Ishikawa (cell line): Measurements from ENCODE around the gene PLAA.
A peak's percentile ranks its signal among the peaks of the same experiment; 100 is the strongest.

Experiments used
- CEBPB ChIP-seq: IDR thresholded peaks from 2 replicates; pipeline ENCODE4 v1.6.1; 2012
- CREB1 ChIP-seq: IDR thresholded peaks from 2 replicates; pipeline ENCODE4 v1.6.1; 2012; ENCODE audit warnings: low read depth
- EGR1 ChIP-seq: IDR thresholded peaks from 2 replicates; pipeline ENCODE4 v1.6.1; 2012
- EP300 ChIP-seq: IDR thresholded peaks from 2 replicates; pipeline ENCODE4 v1.6.1; 2012; ENCODE audit warnings: borderline replicate concordance
- FOXM1 ChIP-seq: IDR thresholded peaks from 2 replicates; pipeline ENCODE4 v1.6.1; 2012; ENCODE audit warnings: low read depth, borderline replicate concordance
- NFIC ChIP-seq: IDR thresholded peaks from 2 replicates; pipeline ENCODE4 v1.6.1; 2012
- RAD21 ChIP-seq: IDR thresholded peaks from 2 replicates; pipeline ENCODE4 v1.6.1; 2012; ENCODE audit warnings: low read depth
- TAF1 ChIP-seq: IDR thresholded peaks from 2 replicates; pipeline ENCODE4 v1.6.1; 2012; ENCODE audit warnings: low read depth, mild to moderate bottlenecking
- TCF12 ChIP-seq: IDR thresholded peaks from 2 replicates; pipeline ENCODE4 v1.6.1; 2012; ENCODE audit warnings: low read depth
- TEAD4 ChIP-seq: IDR thresholded peaks from 2 replicates; pipeline ENCODE4 v1.6.1; 2012
- YY1 ChIP-seq: IDR thresholded peaks from 2 replicates; pipeline ENCODE4 v1.6.1; 2012; ENCODE audit warnings: low read depth
- ZBTB7A ChIP-seq: IDR thresholded peaks from 2 replicates; pipeline ENCODE4 v1.6.1; 2012; ENCODE audit warnings: low read depth
- TF ChIP-seq, protein P1 (sequence below): IDR thresholded peaks from 2 replicates; pipeline ENCODE4 v1.6.1; 2012; ENCODE audit warnings: low read depth, mild to moderate bottlenecking
- TF ChIP-seq, protein P2 (sequence below): IDR thresholded peaks from 2 replicates; pipeline ENCODE4 v1.6.1; 2012
- TF ChIP-seq, protein P3 (sequence below): IDR thresholded peaks from 2 replicates; pipeline ENCODE4 v1.6.1; 2012

PLAA gene

DNA sequence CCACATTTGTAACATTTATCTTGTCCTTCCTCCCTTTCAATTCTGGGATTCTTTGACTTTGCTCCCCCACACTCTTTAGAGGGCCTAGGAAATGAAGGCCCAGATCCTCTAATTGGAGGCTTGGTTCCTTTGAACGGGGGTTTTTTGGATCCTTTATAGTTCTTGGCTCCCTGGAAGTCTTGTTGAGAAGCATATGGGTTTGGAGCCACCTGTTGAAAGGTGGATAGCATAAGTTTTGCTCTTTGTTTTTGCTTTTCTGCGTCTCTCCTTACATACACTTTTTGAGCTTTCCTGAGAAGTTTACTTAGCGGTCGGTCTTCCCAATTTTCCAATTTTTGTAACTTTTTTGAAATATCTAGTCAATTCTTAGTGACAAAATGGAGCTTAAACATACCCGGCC lies 26.9 kb upstream of the PLAA start:
- no peak for TF ChIP-seq NFIC
- TF ChIP-seq FOXM1 = no peak
- TF ChIP-seq CREB1 = no peak
- no peak for TF ChIP-seq YY1
- no peak for TF ChIP-seq RAD21
- TF ChIP-seq TAF1 = no peak
- no peak for TF ChIP-seq TCF12
- TF ChIP-seq EGR1 = no peak
- TF ChIP-seq, protein P1, sequence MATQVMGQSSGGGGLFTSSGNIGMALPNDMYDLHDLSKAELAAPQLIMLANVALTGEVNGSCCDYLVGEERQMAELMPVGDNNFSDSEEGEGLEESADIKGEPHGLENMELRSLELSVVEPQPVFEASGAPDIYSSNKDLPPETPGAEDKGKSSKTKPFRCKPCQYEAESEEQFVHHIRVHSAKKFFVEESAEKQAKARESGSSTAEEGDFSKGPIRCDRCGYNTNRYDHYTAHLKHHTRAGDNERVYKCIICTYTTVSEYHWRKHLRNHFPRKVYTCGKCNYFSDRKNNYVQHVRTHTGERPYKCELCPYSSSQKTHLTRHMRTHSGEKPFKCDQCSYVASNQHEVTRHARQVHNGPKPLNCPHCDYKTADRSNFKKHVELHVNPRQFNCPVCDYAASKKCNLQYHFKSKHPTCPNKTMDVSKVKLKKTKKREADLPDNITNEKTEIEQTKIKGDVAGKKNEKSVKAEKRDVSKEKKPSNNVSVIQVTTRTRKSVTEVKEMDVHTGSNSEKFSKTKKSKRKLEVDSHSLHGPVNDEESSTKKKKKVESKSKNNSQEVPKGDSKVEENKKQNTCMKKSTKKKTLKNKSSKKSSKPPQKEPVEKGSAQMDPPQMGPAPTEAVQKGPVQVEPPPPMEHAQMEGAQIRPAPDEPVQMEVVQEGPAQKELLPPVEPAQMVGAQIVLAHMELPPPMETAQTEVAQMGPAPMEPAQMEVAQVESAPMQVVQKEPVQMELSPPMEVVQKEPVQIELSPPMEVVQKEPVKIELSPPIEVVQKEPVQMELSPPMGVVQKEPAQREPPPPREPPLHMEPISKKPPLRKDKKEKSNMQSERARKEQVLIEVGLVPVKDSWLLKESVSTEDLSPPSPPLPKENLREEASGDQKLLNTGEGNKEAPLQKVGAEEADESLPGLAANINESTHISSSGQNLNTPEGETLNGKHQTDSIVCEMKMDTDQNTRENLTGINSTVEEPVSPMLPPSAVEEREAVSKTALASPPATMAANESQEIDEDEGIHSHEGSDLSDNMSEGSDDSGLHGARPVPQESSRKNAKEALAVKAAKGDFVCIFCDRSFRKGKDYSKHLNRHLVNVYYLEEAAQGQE = no peak
- TF ChIP-seq ZBTB7A = no peak
- TF ChIP-seq TEAD4 = no peak
- TF ChIP-seq, protein P2, sequence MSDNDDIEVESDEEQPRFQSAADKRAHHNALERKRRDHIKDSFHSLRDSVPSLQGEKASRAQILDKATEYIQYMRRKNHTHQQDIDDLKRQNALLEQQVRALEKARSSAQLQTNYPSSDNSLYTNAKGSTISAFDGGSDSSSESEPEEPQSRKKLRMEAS = no peak
- TF ChIP-seq CEBPB = no peak
- no peak for TF ChIP-seq EP300
- TF ChIP-seq, protein P3, sequence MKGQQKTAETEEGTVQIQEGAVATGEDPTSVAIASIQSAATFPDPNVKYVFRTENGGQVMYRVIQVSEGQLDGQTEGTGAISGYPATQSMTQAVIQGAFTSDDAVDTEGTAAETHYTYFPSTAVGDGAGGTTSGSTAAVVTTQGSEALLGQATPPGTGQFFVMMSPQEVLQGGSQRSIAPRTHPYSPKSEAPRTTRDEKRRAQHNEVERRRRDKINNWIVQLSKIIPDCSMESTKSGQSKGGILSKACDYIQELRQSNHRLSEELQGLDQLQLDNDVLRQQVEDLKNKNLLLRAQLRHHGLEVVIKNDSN = no peak

DNA sequence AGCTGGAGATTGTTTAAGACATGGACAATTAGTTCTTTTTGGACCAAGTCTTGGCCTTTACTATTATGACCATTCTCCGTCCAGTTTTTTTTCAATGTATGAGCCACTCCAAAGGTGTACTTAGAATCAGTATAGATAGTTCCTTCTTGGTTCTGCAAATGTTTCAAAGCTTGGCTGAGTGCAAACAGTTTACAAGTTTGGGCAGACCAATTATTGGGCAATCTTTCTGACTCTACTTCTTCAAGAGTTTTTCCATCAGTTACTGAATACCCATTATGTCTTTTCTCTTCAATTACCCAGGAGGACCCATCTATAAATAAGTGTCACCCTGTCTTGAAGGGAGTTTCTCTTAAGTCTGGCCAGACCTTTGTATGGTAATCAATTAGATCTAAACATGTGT lies 24.7 kb upstream of the PLAA start:
- TF ChIP-seq ZBTB7A = no peak
- no peak for TF ChIP-seq TEAD4

DNA sequence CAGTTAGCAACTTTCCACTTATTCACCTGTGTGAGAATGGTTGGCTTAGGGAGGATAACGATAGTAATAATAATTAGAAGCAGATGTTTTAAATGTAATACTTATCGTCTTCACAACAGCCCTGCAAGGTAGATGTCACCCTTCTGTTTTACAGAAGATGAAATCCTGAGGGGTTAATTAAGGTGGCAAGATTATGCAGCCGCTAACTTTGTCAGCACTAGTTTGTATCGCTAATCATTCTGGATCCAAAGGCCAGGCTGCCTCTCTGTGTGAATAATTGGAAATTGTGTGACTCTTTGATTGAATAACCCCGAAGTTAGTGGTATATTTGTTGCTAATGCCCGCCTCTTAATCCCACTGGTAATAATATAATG lies 9.8 kb upstream of the PLAA start:
- TF ChIP-seq TCF12 (no peak), YY1 (no peak), TAF1 (no peak), NFIC (no peak), CREB1 (no peak), RAD21 (no peak), TEAD4 (no peak), EGR1 (no peak), EP300 (no peak), ZBTB7A (no peak), CEBPB (no peak)
- TF ChIP-seq, protein P2 = no peak
- TF ChIP-seq, protein P3 = no peak

DNA sequence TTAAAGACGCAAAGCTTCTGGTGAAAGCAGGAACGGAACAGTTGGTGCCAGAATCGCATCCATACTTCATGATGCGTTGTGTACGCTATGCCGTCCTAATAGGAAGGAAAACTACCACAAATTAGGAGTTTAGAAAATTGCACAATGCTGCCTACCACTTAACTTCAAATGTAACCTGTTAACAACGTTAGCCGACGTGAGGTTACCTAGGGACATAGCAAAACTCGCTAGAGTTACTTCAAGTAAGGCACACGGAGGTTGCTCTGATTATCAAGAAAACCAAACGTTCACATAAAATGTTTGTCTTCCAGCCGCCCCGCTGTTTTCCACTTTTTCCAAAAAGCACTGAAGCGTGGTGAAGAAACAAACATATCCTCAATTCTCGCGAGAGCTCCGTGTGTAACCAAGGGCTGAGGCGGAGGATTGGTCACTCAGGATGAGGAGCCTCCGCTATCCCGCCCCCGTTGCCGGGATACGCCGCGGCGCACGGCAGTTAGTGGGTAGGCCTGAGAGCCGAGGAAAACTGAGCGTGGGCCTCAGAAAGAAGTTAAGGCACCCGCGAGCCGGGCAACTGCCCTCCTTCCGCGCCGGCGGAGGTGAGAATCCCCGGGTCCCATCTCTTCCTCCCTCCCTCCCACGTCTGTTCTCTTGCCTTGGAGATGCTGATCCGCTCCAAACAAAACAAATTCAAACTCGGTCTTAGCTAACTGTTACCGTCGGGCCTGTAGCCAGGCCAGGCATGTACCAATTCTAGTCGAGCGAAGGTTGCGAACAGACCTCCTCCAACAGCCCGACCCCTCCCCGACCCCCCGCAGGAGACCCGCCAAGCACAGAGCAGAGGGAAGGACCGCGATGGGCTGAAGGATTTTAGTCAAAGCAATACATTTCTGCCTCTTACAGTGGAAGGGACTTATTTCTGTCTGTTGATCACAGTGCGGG lies 9.1 kb upstream of the PLAA start, which contains the start of gene IFT74:
IFT74 (plus strand) TSS at position 492 of the 939 bp plus-strand sequence. CDS start 5,556 bp downstream, outside the sequence.
- TF ChIP-seq TCF12 = peak; percentile 26; the same call in 1 of the 2 replicates
- peak; percentile 32; the same call in 1 of the 2 replicates for TF ChIP-seq EGR1
- peak; percentile 88 for TF ChIP-seq CEBPB
- TF ChIP-seq, protein P2 = peak; percentile 23; the same call in 1 of the 2 replicates
- no peak; the same call in 1 of the 2 replicates for TF ChIP-seq FOXM1
- TF ChIP-seq EP300 = no peak
- TF ChIP-seq RAD21 = no peak
- no peak for TF ChIP-seq TEAD4
- TF ChIP-seq ZBTB7A = no peak
- peak; percentile 60; the same call in 1 of the 2 replicates for TF ChIP-seq TAF1
- no peak for TF ChIP-seq CREB1
- TF ChIP-seq YY1 = 0 out of 2 replicates have a peak, but pooled peaks have one; percentile 13

DNA sequence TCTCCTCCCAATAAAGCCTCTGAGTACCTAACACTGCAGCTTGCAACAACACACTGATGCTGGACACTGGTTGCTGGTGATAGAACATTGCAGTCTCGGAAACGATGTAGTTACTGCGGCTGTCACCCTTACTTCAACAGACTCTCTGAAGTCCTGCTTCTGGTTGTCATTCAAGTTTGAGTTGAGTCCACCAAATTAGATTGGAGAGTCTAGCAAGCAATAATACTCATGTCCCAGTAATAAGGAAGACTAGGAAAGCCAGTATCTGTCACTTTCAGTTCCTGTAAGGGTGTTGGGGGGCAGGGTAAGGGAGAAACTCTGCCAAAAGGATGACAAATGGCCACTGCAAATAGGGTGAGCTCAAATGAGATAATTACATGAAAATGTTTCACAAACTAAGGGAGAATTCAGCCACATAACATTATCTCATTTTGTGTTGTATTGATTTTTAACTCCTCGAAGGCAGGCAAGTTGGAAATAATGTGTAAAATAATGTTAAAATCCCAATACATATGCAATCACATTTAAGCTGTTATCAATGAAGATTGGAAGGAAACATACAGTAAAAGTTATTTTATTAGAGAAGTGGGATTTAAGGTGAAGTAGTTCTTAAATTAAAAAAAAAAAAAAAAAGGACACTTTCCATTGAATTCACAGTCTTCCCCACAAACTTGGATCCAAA lies 8.3 kb upstream of the PLAA start:
- TF ChIP-seq, protein P1 = no peak
- TF ChIP-seq TEAD4 = no peak
- no peak for TF ChIP-seq NFIC
- no peak for TF ChIP-seq RAD21
- TF ChIP-seq EGR1 = no peak
- no peak for TF ChIP-seq CREB1
- TF ChIP-seq TCF12 = no peak
- TF ChIP-seq, protein P2 = no peak
